SK-N-SH (cell line): ENCODE data around the gene OLFM4. TPM values are rescaled to one million over a fixed set of nuclear protein-coding genes. Genes with fewer than 3 reads are reported as not detected.

ENCODE experiments used
- CTCF ChIA-PET: fragments of 300-600, 350-600 bp; formaldehyde crosslinking; extraction: SDS; loops from one replicate; lab custom pipeline; 2021; lab: Yijun Ruan, JAX
- POLR2A ChIA-PET: fragments of 350-600 bp; sonication (Branson Sonifier 250); formaldehyde crosslinking; extraction: SDS; loops from one replicate; lab custom pipeline; 2020; ENCODE audit warnings: antibody characterized with exemption, inconsistent platforms; lab: Yijun Ruan, JAX
- DNase-seq: peaks from one replicate; pipeline ENCODE4 v3.0.0; 2012
- H2AFZ ChIP-seq: fragments of 200-600 bp; sonication (generic); 2 replicates; pipeline ENCODE4 v1.8.1; 2016; ENCODE audit warnings: antibody characterized with exemption, mild to moderate bottlenecking, low read depth
- H3F3A ChIP-seq: fragments of 200-600 bp; sonication (generic); replicated peaks from 2 replicates; pipeline ENCODE3; 2016; ENCODE audit warnings: antibody characterized with exemption, mild to moderate bottlenecking; ENCODE audit not compliant: insufficient read depth
- H3K27ac ChIP-seq, 2 experiments: fragments of 200-500 bp in 1 of 2; fragments of 200-600 bp in 1 of 2; sonication (Bioruptor generic) in 1 of 2; sonication (generic), shearing (Covaris generic) in 1 of 2; 2 replicates each; pipeline versions ENCODE4 v1.5.1 to v1.6.1; 2014 to 2016; ENCODE audit warnings: low read depth in 2 of 2, inconsistent platforms in 1 of 2, low read length in 1 of 2, mild to moderate bottlenecking in 1 of 2, mixed read lengths in 1 of 2
- H3K27me3 ChIP-seq: fragments of 200-600 bp; sonication (generic), shearing (Covaris generic); 2 replicates; pipeline ENCODE4 v1.6.1; 2016; ENCODE audit warnings: mixed run types; ENCODE audit not compliant: insufficient read depth
- H3K36me3 ChIP-seq, 2 experiments: fragments of 200-500 bp in 1 of 2; fragments of 200-600 bp in 1 of 2; sonication (Bioruptor generic) in 1 of 2; sonication (generic) in 1 of 2; replicated peaks in 1 of 2; 2 replicates each; pipeline versions ENCODE3 to v1.5.1; 2014 to 2016; ENCODE audit warnings: low read length in 1 of 2, mild to moderate bottlenecking in 1 of 2; ENCODE audit not compliant: insufficient read depth in 2 of 2, control insufficient read depth in 1 of 2
- H3K4me1 ChIP-seq, 2 experiments: fragments of 200-500 bp in 1 of 2; fragments of 200-600 bp in 1 of 2; sonication (Bioruptor generic) in 1 of 2; sonication (generic), shearing (Covaris generic) in 1 of 2; 2 replicates each; pipeline versions ENCODE4 v1.5.1 to v1.6.1; 2014 to 2016; ENCODE audit warnings: low read depth in 1 of 2, low read length in 1 of 2, mixed run types in 1 of 2; ENCODE audit not compliant: insufficient read depth in 2 of 2, control insufficient read depth in 1 of 2
- H3K4me2 ChIP-seq: fragments of 200-600 bp; sonication (generic), shearing (Covaris generic); 2 replicates; pipeline ENCODE4 v1.6.1; 2017; ENCODE audit warnings: mixed run types
- H3K4me3 ChIP-seq, 2 experiments: fragments of 200-500 bp in 1 of 2; fragments of 200-600 bp in 1 of 2; sonication (Bioruptor generic) in 1 of 2; sonication (generic), shearing (Covaris generic) in 1 of 2; 2 replicates each; pipeline versions ENCODE4 v1.5.1 to v1.8.1; 2014 to 2016; ENCODE audit warnings: low read depth in 2 of 2, inconsistent platforms in 1 of 2, low read length in 1 of 2, mild to moderate bottlenecking in 1 of 2, mixed read lengths in 1 of 2, moderate library complexity in 1 of 2
- H3K79me2 ChIP-seq: fragments of 200-600 bp; sonication (generic); 2 replicates; pipeline ENCODE4 v1.8.1; 2017; ENCODE audit warnings: mild to moderate bottlenecking; ENCODE audit not compliant: insufficient read depth
- H3K9ac ChIP-seq: fragments of 200-600 bp; sonication (generic); 2 replicates; pipeline ENCODE4 v1.6.1; 2017; ENCODE audit warnings: mixed run types
- H3K9me2 ChIP-seq: fragments of 200-600 bp; sonication (generic); 2 replicates; pipeline ENCODE4 v1.6.1; 2017; ENCODE audit warnings: mixed run types
- H3K9me3 ChIP-seq: fragments of 200-600 bp; sonication (generic); 2 replicates; pipeline ENCODE4 v1.6.1; 2017; ENCODE audit warnings: mixed run types, mild to moderate bottlenecking, moderate library complexity
- H4K20me1 ChIP-seq: fragments of 200-600 bp; sonication (generic); 2 replicates; pipeline ENCODE4 v1.6.1; 2017; ENCODE audit warnings: mild to moderate bottlenecking, mixed run types; ENCODE audit not compliant: insufficient read depth
- CHD2 ChIP-seq: fragments of 150-350 bp; IDR thresholded peaks from 2 replicates; pipeline ENCODE4 v1.6.1; 2018; ENCODE audit warnings: low read length; ENCODE audit not compliant: partially characterized antibody
- ELF1 ChIP-seq: IDR thresholded peaks from 2 replicates; pipeline ENCODE4 v1.4.0; 2012
- FOSL2 ChIP-seq: IDR thresholded peaks from 2 replicates; pipeline ENCODE4 v1.4.0; 2012; ENCODE audit warnings: low read depth, mild to moderate bottlenecking, moderate library complexity, borderline replicate concordance
- FOXM1 ChIP-seq: IDR thresholded peaks from 2 replicates; pipeline ENCODE4 v1.4.0; 2012; ENCODE audit warnings: low read depth, mild to moderate bottlenecking
- GATA2 ChIP-seq: sonication (generic); formaldehyde crosslinking; IDR thresholded peaks from 2 replicates; pipeline ENCODE4 v1.5.0; 2020; ENCODE audit warnings: mild to moderate bottlenecking, missing genetic modification reagents
- IRF3 ChIP-seq: fragments of 150-350 bp; IDR thresholded peaks from 2 replicates; pipeline ENCODE4 v1.6.1; 2016; ENCODE audit warnings: mild to moderate bottlenecking, low read depth, low read length
- MXI1 ChIP-seq: IDR thresholded peaks from 2 replicates; pipeline ENCODE4 v1.6.1; 2012; ENCODE audit warnings: mild to moderate bottlenecking, low read depth, low read length, improper control_type of control experiment
- NFIC ChIP-seq: IDR thresholded peaks from 2 replicates; pipeline ENCODE4 v1.4.0; 2012; ENCODE audit warnings: borderline replicate concordance
- NRF1 ChIP-seq: IDR thresholded peaks from 2 replicates; pipeline ENCODE4 v1.6.1; 2012; ENCODE audit warnings: low read depth, mild to moderate bottlenecking, low read length
- PBX3 ChIP-seq: IDR thresholded peaks from 2 replicates; pipeline ENCODE4; 2012
- POLR2AphosphoS5 ChIP-seq: IDR thresholded peaks from 2 replicates; pipeline ENCODE4 v1.6.1; 2012; ENCODE audit warnings: low read depth, low read length
- RFX5 ChIP-seq: IDR thresholded peaks from 2 replicates; pipeline ENCODE4 v1.6.1; 2012; ENCODE audit warnings: mild to moderate bottlenecking, improper control_type of control experiment, low read length
- RXRA ChIP-seq: IDR thresholded peaks from 2 replicates; pipeline ENCODE4 v1.4.0; 2012; ENCODE audit warnings: low read depth, mild to moderate bottlenecking, borderline replicate concordance
- SIN3A ChIP-seq: IDR thresholded peaks from 2 replicates; pipeline ENCODE4 v1.6.1; 2012; ENCODE audit warnings: low read depth, mild to moderate bottlenecking, low read length, moderate library complexity, borderline replicate concordance
- SMC3 ChIP-seq: IDR thresholded peaks from 2 replicates; pipeline ENCODE4 v1.6.1; 2012; ENCODE audit warnings: low read depth, low read length, improper control_type of control experiment
- TAF1 ChIP-seq: IDR thresholded peaks from 2 replicates; pipeline ENCODE4 v1.6.1; 2012; ENCODE audit warnings: low read depth, mild to moderate bottlenecking, low read length, moderate library complexity, borderline replicate concordance
- TEAD4 ChIP-seq: IDR thresholded peaks from 2 replicates; pipeline ENCODE4 v1.4.0; 2012; ENCODE audit warnings: mild to moderate bottlenecking, borderline replicate concordance; ENCODE audit not compliant: insufficient read depth
- USF2 ChIP-seq: fragments of 150-350 bp; IDR thresholded peaks from 2 replicates; pipeline ENCODE4 v1.6.1; 2017; ENCODE audit warnings: antibody characterized with exemption, low read length, low read depth, borderline replicate concordance
- YY1 ChIP-seq: IDR thresholded peaks from 2 replicates; pipeline ENCODE4 v1.4.0; 2012; ENCODE audit warnings: low read depth, mild to moderate bottlenecking
- WGBS: methylation state at CpG from one replicate; pipeline ENCODE4 v1.1.6; 2017; ENCODE audit warnings: low lambda C conversion rate; 5-methylcytosine and 5-hydroxymethylcytosine counted together
- polyA plus RNA-seq, 3 experiments: library from polyadenylated mRNA; depleted of rRNA; stranded (reverse); fragments of >200 nt; gene quantifications; 2 replicates each; pipeline ENCODE4 v1.2.3, GENCODE V29; 2012
- TF ChIP-seq, protein P1 (sequence below): IDR thresholded peaks from 2 replicates; pipeline ENCODE4 v1.4.0; 2012; ENCODE audit warnings: low read depth, borderline replicate concordance
- TF ChIP-seq, protein P2 (sequence below): fragments of 200-600 bp; sonication (generic); IDR thresholded peaks from 2 replicates; pipeline ENCODE4 v1.6.1; 2017; ENCODE audit warnings: antibody characterized with exemption, mild to moderate bottlenecking, moderate library complexity

Gene OLFM4
- polyA plus RNA-seq, 1 of the 3 experiments (the other 2 are of a cell fraction): not detected

- H3K36me3 ChIP-seq: no peaks in the 10 kb centered on the region
- 70% methylated on average over 4 of the region's 4 CpGs for WGBS
- ChIA-PET POLR2A (no interaction called here), CTCF (interaction anchor here (1.1 to 1.7 kb wide), 4 partner anchors 11 to 234 kb away, joined by 3 to 10 read pairs (median 6); no protein-coding TSS in a partner anchor)
- no peak overlapping the region for H3K4me3 ChIP-seq
- no peak overlapping the region for H3K4me2 ChIP-seq
- H3K27me3 ChIP-seq: no peaks in the 10 kb centered on the region
- no peaks in the 10 kb centered on the region for H3K79me2 ChIP-seq
- no peak for DNase-seq
- TF ChIP-seq FOXM1: no peak
- TF ChIP-seq CHD2: no peak
- TF ChIP-seq NFIC: no peak
- TF ChIP-seq TEAD4: no peak
- H3K9me2 ChIP-seq: no peaks in the 10 kb centered on the region
- no peak overlapping the region for H2AFZ ChIP-seq
- H4K20me1 ChIP-seq: no peaks in the 10 kb centered on the region
- no peaks in the 10 kb centered on the region for H3K9me3 ChIP-seq
- no peaks in the 10 kb centered on the region for H3F3A ChIP-seq
- H3K4me1 ChIP-seq: peaks cover 0 to 8% of the 10 kb centered on the region in 2 experiments; a peak in 2 of 4 replicates
- H3K9ac ChIP-seq: no peak overlapping the region
- no peak overlapping the region for H3K27ac ChIP-seq
Observed at GRCh38 chr13:53042877-53043276, 14.3 kb downstream of the OLFM4 start.

DNA sequence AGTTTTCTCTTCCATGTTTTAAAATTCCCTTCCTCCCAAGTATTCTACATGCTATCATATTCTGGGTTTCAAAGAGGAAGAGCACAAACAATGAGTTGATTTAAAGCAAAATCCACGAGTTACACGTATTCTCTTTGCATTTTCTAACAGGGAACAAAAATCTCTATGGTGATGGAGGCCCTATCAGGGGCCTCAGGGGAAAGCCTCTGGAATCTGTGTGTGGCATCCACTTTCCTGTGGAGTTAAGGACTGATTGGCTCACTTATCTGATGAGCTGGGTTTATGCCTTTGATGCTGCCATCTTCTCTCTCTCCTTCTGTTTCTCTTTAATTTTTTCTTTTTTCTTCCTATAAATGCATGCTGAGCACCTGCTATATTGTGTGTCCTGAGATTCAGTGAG lies 14.8 kb downstream of the OLFM4 start:
- POLR2A ChIA-PET: no interaction called here
- CTCF ChIA-PET: interaction anchor here (0.8 to 1.7 kb wide), 5 partner anchors 11 to 234 kb away, joined by 3 to 10 read pairs (median 5); no protein-coding TSS in a partner anchor
- Histone ChIP-seq H3K4me2 (no peak overlapping the region), H3K9me2 (no peaks in the 10 kb centered on the region), H3K27ac (no peak overlapping the region), H3K27me3 (no peaks in the 10 kb centered on the region), H2AFZ (no peak overlapping the region), H3K9me3 (no peaks in the 10 kb centered on the region), H3K79me2 (no peaks in the 10 kb centered on the region), H3K9ac (no peak overlapping the region), H3K36me3 (no peaks in the 10 kb centered on the region), H3K4me1 (peaks cover 0 to 8% of the 10 kb centered on the region in 2 experiments; a peak in 2 of 4 replicates), H3F3A (no peaks in the 10 kb centered on the region), H4K20me1 (no peaks in the 10 kb centered on the region), H3K4me3 (no peak overlapping the region)
- peak; percentile 17 for DNase-seq
- TF ChIP-seq USF2 (no peak), NRF1 (no peak), YY1 (no peak), IRF3 (no peak), ELF1 (no peak), SMC3 (no peak), RFX5 (no peak), POLR2AphosphoS5 (no peak), PBX3 (no peak), FOSL2 (no peak), GATA2 (CRISPR knock-in tag) (no peak), FOXM1 (no peak), MXI1 (no peak), TEAD4 (no peak), RXRA (no peak), TAF1 (no peak), SIN3A (no peak)
- TF ChIP-seq, protein P1, sequence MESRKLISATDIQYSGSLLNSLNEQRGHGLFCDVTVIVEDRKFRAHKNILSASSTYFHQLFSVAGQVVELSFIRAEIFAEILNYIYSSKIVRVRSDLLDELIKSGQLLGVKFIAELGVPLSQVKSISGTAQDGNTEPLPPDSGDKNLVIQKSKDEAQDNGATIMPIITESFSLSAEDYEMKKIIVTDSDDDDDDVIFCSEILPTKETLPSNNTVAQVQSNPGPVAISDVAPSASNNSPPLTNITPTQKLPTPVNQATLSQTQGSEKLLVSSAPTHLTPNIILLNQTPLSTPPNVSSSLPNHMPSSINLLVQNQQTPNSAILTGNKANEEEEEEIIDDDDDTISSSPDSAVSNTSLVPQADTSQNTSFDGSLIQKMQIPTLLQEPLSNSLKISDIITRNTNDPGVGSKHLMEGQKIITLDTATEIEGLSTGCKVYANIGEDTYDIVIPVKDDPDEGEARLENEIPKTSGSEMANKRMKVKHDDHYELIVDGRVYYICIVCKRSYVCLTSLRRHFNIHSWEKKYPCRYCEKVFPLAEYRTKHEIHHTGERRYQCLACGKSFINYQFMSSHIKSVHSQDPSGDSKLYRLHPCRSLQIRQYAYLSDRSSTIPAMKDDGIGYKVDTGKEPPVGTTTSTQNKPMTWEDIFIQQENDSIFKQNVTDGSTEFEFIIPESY: no peak
- TF ChIP-seq, protein P2, sequence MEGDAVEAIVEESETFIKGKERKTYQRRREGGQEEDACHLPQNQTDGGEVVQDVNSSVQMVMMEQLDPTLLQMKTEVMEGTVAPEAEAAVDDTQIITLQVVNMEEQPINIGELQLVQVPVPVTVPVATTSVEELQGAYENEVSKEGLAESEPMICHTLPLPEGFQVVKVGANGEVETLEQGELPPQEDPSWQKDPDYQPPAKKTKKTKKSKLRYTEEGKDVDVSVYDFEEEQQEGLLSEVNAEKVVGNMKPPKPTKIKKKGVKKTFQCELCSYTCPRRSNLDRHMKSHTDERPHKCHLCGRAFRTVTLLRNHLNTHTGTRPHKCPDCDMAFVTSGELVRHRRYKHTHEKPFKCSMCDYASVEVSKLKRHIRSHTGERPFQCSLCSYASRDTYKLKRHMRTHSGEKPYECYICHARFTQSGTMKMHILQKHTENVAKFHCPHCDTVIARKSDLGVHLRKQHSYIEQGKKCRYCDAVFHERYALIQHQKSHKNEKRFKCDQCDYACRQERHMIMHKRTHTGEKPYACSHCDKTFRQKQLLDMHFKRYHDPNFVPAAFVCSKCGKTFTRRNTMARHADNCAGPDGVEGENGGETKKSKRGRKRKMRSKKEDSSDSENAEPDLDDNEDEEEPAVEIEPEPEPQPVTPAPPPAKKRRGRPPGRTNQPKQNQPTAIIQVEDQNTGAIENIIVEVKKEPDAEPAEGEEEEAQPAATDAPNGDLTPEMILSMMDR: no peak
- WGBS: 12% methylated on average over 2 of the region's 2 CpGs
